Esophagus squamous epithelium (tissue), 5 donors: ENCODE measurements around the gene FLNA. TPM values are rescaled to one million over a fixed set of nuclear protein-coding genes. Genes with fewer than 3 reads are reported as not detected.
"Not testable (repeated sequence)": the region's sequence is repeated elsewhere in the genome, so short reads cannot be mapped to it uniquely, and the experiment has no call there.

Experiments
- DNase-seq: peaks from one replicate; lab custom pipeline; 2025; lab: John Stamatoyannopoulos, UW
- H3K27ac ChIP-seq, 4 donors: fragments of 200-600 bp; sonication (generic); one replicate each; pipeline ENCODE4 v1.5.1; 2016 to 2019; ENCODE audit warnings: mild to moderate bottlenecking in 1 of 4
- H3K27me3 ChIP-seq, 4 donors: fragments of 200-600 bp; sonication (generic); 1 replicate in 3 of 4; 2 replicates in 1 of 4; pipeline versions ENCODE4 v1.5.1 to v1.6.0; 2017 to 2021; ENCODE audit warnings: antibody characterized with exemption in 1 of 4
- H3K36me3 ChIP-seq, 3 donors: fragments of 200-600 bp; sonication (generic); one replicate each; pipeline ENCODE4 v1.5.1; 2016 to 2019
- H3K4me1 ChIP-seq, 3 donors: fragments of 200-600 bp; sonication (generic); one replicate each; pipeline ENCODE4 v1.5.1; 2017 to 2019
- H3K4me3 ChIP-seq, 4 donors: fragments of 200-600 bp; sonication (generic); 1 replicate in 3 of 4; 2 replicates in 1 of 4; pipeline ENCODE4 v1.5.1; 2016 to 2019; ENCODE audit warnings: mild to moderate bottlenecking in 2 of 4, moderate library complexity in 1 of 4
- H3K9me3 ChIP-seq, 3 donors: fragments of 200-600 bp; sonication (generic); one replicate each; pipeline ENCODE4 v1.5.1; 2016 to 2019
- POLR2A ChIP-seq, 4 donors: fragments of 450-650 bp; IDR thresholded peaks; one replicate each; pipeline ENCODE4 v1.6.1; 2017; ENCODE audit warnings: antibody characterized with exemption in 4 of 4, mild to moderate bottlenecking in 4 of 4, moderate library complexity in 3 of 4
- WGBS, 2 donors: methylation state at CpG; one replicate each; pipeline ENCODE4 v1.1.5; 2018; 5-methylcytosine and 5-hydroxymethylcytosine counted together
- intact Hi-C: fragments of 100-400 bp; cut with DNase I; formaldehyde crosslinking; loops from one replicate; pipeline ENCODE4 v1.15.0; 2022
- total RNA-seq, 4 donors: library from RNA; depleted of rRNA; stranded (reverse); fragments of >200 nt; gene quantifications; one replicate each; pipeline ENCODE4 v1.1.0, GENCODE V29; 2016
- TF ChIP-seq, protein P1 (sequence below), 6 experiments: fragments of 450-650 bp in 4 of 6; fragments of 200-600 bp in 2 of 6; sonication (generic) in 2 of 6; IDR thresholded peaks; one replicate each; pipeline ENCODE4 v1.5.1; 2016 to 2019; ENCODE audit warnings: antibody characterized with exemption in 6 of 6, mild to moderate bottlenecking in 4 of 6, moderate library complexity in 4 of 6
- donor health status: DM: yes; HTN: yes; CAD: no.

The FLNA gene
- total RNA-seq, 4 donors from 2014 or later, result 290 to 1,242 (median 582) TPM

DNA sequence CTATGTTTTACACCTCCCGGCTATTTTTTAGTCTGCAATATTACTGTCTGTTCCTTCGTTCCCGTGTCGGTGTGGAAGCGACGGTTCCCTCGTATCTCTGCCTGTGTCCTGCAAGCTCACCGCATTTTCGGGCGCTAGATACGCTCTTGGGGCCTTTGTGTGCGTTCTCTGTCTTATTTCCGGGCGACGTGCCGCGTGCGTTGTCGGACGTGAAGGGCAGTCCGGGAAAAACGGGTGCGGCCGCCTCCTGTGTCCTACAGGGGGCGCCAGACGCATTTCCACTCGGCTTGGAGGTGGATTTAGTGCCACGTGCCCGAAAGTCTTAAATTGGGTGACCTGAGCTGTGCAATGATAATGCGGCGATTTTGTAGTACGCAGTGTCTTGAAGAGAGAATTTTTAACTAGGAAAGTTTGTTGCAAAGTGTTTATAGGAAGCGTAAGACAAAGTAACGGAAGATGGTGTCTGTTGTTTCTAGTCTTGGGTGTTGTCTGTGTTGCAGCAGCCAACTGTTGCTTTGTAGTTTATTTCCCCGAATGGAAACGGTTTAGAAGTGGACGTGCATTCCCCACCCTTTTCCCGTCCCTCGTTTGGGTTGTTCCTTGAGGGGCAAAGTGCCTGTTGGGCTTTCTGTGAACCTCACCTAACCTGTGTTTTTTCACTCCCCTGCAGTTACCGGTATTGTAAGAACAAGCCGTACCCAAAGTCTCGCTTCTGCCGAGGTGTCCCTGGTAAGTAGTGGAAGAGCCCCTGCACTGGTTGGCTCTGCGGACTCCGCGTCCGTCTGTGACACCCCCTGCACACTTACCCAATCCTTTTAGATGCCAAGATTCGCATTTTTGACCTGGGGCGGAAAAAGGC, 24.5 kb upstream of the FLNA start:
- peak overlapping the region; percentile 67 to 76 (median 72) for H3K4me3 ChIP-seq
- peaks cover 10 to 25% (median 14%) of the 10 kb centered on the region in 3 donors for H3K36me3 ChIP-seq
- peak overlapping the region; percentile 95 to 99 (median 97) for H3K27ac ChIP-seq
- peak; percentile 30 for DNase-seq
- intact Hi-C loops, result no loop called here
- H3K9me3 ChIP-seq, result no peaks in the 10 kb centered on the region
- no peaks in the 10 kb centered on the region for H3K27me3 ChIP-seq
- TF ChIP-seq, protein P1, sequence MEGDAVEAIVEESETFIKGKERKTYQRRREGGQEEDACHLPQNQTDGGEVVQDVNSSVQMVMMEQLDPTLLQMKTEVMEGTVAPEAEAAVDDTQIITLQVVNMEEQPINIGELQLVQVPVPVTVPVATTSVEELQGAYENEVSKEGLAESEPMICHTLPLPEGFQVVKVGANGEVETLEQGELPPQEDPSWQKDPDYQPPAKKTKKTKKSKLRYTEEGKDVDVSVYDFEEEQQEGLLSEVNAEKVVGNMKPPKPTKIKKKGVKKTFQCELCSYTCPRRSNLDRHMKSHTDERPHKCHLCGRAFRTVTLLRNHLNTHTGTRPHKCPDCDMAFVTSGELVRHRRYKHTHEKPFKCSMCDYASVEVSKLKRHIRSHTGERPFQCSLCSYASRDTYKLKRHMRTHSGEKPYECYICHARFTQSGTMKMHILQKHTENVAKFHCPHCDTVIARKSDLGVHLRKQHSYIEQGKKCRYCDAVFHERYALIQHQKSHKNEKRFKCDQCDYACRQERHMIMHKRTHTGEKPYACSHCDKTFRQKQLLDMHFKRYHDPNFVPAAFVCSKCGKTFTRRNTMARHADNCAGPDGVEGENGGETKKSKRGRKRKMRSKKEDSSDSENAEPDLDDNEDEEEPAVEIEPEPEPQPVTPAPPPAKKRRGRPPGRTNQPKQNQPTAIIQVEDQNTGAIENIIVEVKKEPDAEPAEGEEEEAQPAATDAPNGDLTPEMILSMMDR (IDR thresholded peaks at IDR 0.05), result peak; percentile 67 to 90 (median 86)
- TF ChIP-seq POLR2A (IDR thresholded peaks at IDR 0.05), result no peak
- H3K4me1 ChIP-seq, result peaks cover 10 to 57% (median 15%) of the 10 kb centered on the region in 3 donors
- WGBS, 2 donors, result 3 to 24% methylated on average over 7 to 36 of the region's 49 CpGs

GRCh38 chrX:154397888-154398667, 23.6 kb upstream of the FLNA start, which contains the start of gene RPL10:
Gene RPL10 (plus strand): TSS chrX:154398377. CDS start chrX:154398520, 143 bp downstream.
- TF ChIP-seq, protein P1 (IDR thresholded peaks at IDR 0.05), result no peak
- peak in 3 of 4 donors; percentile 83 to 95 (median 88) for TF ChIP-seq POLR2A (IDR thresholded peaks at IDR 0.05)
- peak within 1 kb of the TSS; percentile 67 to 76 (median 72) for H3K4me3 ChIP-seq
- H3K9me3 ChIP-seq, result no peaks in the 10 kb centered on the region
- H3K27me3 ChIP-seq, result no peaks in the 10 kb centered on the region
- peaks cover 10 to 25% (median 14%) of the 10 kb centered on the region in 3 donors for H3K36me3 ChIP-seq
- intact Hi-C loops, result no loop called here
- DNase-seq, result peak; percentile 60
- peaks cover 10 to 55% (median 15%) of the 10 kb centered on the region in 3 donors for H3K4me1 ChIP-seq
- H3K27ac ChIP-seq, result peak within 1 kb of the TSS; percentile 95 to 99 (median 97)
- 51% methylated on average over 25 of the region's 69 CpGs; no CpG with 5 or more reads in 1 of the 2 donors for WGBS, 2 donors

DNA sequence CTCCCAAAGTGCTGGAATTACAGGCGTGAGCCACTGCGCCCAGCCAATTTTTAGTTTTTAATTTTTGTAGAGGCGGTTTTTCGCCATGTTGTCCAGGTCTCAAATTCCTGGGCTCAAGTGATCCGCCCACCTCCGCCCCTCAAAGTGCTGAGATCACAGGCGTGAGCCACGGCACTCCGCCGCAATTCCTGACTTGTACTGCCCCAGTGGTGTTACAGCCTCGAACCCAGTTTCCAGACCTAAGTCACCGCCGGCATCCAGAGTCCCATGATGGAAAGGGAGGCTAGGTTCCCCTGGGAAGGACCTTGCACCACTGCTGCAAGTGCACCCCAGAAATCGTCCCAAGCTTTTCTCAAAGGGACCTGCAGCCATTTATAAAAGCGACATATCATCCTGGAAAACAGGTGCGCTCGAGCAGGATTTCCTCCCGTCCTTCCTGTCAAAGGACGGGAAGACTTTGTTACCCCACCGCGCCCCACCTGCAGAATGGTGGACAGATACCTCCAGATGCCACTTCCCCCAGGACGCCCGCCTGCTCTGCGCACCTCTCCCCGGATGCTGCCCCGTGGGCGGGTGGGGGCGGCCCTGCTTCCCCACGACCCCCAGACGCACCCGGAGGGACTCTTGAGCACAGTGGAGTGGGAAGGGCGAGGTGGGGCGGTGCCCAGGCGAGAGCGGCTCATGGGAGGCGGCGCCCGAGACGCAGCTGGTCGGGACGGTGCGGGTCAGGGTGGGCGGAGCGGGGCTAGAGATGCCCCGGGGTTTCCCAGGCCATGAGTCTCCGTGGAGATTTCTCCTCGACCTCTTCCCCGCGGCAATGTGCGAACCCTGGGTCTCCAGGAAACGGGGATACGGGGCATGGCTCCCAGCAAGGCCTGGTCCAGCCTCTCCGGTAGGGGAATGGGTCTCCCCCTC, 22.8 kb upstream of the FLNA start:
- no peak for DNase-seq
- Histone ChIP-seq H3K36me3 (peaks cover 10 to 25% (median 14%) of the 10 kb centered on the region in 3 donors), H3K4me1 (peaks cover 7 to 47% (median 9%) of the 10 kb centered on the region in 3 donors), H3K27me3 (no peaks in the 10 kb centered on the region), H3K27ac (peak overlapping the region; percentile 95 to 99 (median 97)), H3K9me3 (no peaks in the 10 kb centered on the region), H3K4me3 (peak overlapping the region; percentile 67 to 76 (median 72))
- no peak for TF ChIP-seq POLR2A (IDR thresholded peaks at IDR 0.05)
- TF ChIP-seq, protein P1 (IDR thresholded peaks at IDR 0.05), result no peak
- intact Hi-C loops, result no loop called here
- 21 to 70% methylated on average over 2 to 4 of the region's 53 CpGs for WGBS, 2 donors

GRCh38 chrX:154396363-154396762, 21.9 kb upstream of the FLNA start:
- H3K27me3 ChIP-seq, intact Hi-C loops, DNase-seq, H3K9me3 ChIP-seq: not testable (repeated sequence)
- WGBS, 2 donors, result 83 to 94% methylated on average over 8 to 17 of the region's 17 CpGs
- Histone ChIP-seq H3K4me1 (peaks cover 5 to 38% (median 9%) of the 10 kb centered on the region in 3 donors), H3K4me3 (peak overlapping the region in 1 of 4 donors; percentile 72), H3K36me3 (peaks cover 10 to 24% (median 14%) of the 10 kb centered on the region in 3 donors), H3K27ac (peak overlapping the region in 1 of 4 donors; percentile 99)

DNA sequence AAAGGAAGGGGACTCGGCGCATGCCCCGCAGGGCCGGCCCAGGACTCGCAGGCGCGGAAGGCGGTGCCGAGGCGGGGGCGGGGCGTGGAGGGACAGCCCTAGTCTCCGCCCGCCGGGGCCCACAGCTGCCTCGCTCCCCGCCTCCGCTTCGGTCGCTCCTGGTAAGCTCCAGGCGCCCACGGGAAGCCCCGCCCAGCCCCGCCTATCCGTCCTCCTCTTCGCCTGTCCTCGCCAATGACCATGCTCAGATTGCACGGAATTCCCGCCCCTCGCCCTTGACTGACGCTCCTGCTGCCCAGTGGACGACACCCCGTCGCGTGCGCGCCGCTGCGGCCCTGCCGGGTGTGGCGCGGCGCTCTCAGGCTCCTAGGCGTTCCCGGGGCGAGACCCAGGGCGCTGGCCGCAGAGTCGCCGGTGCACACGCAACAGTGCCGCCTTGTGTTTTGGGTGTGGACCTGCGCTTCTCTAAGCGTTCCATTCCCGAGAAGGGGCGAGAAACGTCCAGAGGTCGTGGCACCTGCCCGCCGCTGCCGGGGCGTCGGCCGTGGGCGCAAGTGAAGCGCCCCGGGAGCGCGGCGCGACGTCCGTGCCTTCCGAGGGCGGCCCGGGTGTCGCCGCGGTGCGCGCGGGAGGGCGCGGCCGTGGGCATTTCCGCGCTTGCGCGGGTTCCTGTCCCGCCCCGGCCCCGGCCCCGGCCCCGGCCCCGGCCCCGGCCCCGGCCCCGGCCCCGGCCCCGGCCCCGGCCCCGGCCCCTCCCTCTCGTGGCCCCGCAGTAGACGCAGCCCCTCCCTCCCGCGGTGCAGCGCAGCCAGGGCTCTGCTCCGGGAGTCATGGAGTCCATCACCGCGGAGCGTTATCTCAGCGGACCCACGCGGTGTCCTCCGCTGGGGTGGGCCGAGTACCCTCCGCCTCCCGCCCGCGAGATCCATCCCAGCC, 15.6 kb upstream of the FLNA start:
- H3K36me3 ChIP-seq, H3K27me3 ChIP-seq, intact Hi-C loops, H3K9me3 ChIP-seq, H3K4me1 ChIP-seq, DNase-seq: not testable (repeated sequence)
- Histone ChIP-seq H3K4me3 (peak overlapping the region in 2 of 4 donors; percentile 38 to 58), H3K27ac (peak overlapping the region in 3 of 4 donors; percentile 69 to 89 (median 83))
- WGBS, 2 donors, result no CpG with 5 or more reads among the region's 121 CpGs

DNA sequence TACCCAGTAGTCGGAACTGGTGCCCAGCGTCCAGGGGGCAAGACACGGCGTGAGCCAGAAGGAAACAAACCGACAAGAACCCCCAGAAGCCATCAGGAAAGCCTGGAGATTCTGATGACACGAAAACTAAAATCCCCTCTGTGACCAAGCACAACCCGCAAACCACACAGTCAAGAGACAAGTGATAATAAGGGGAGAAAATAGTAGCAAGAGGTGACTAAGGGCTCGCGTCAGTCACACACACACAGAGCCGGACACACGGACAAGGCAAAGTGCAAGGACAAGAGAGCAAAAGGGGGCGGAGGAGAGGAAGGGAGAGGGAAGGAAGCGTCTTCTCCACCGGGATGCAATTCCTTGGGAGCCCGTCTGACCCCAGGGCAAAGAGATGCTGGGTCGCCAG, 14.2 kb upstream of the FLNA start:
- DNase-seq, intact Hi-C loops: not testable (repeated sequence)

DNA sequence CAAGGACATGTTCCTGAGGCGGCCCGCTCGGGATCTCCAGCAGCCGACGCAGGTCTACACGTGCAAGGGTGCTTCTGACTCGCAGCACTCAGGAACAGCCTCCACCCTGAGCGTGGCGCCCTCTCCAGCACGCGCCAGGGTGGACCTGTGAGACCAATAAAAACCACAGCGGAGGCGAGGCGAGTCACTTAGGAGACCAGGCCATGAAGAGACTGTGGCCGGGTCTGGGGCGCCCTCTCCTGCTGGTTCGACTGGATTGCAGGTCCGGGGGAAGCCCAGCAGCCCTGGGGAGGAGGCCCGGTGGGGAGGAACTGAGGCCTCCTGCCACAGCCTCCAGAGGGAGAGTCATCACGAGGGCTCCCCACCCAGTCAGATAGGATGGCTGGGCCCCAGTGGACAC, 13.7 kb upstream of the FLNA start:
- H3K4me3 ChIP-seq, H3K27me3 ChIP-seq, H3K9me3 ChIP-seq, H3K36me3 ChIP-seq, DNase-seq, H3K27ac ChIP-seq, intact Hi-C loops, H3K4me1 ChIP-seq: not testable (repeated sequence)
- WGBS, 2 donors, result no CpG with 5 or more reads among the region's 20 CpGs

More for the DNA sequence above, 14.2 kb upstream of the FLNA start:
- WGBS, 2 donors, result no CpG with 5 or more reads among the region's 16 CpGs
- not testable (repeated sequence) for H3K4me3 ChIP-seq, H3K27me3 ChIP-seq, H3K9me3 ChIP-seq, H3K27ac ChIP-seq, H3K36me3 ChIP-seq, H3K4me1 ChIP-seq
